ENCODE measurements around the gene MRPL14. TPM values are rescaled to one million over a fixed set of nuclear protein-coding genes. Genes with fewer than 3 reads are reported as not detected.

MRPL14 gene
- total RNA-seq, 1 experiment from 2014 or later, result 69.6 TPM

- TF ChIP-seq ZBTB33 (IDR thresholded peaks at IDR 0.05; ENCODE audit: extremely low read depth, insufficient replicate concordance, low read length), result no peak
- no peak for TF ChIP-seq SIN3A (IDR thresholded peaks at IDR 0.05; ENCODE audit: low read depth)
Measured at GRCh38 chr6:44071670-44072451, 55.4 kb downstream of the MRPL14 start (continued).

DNA sequence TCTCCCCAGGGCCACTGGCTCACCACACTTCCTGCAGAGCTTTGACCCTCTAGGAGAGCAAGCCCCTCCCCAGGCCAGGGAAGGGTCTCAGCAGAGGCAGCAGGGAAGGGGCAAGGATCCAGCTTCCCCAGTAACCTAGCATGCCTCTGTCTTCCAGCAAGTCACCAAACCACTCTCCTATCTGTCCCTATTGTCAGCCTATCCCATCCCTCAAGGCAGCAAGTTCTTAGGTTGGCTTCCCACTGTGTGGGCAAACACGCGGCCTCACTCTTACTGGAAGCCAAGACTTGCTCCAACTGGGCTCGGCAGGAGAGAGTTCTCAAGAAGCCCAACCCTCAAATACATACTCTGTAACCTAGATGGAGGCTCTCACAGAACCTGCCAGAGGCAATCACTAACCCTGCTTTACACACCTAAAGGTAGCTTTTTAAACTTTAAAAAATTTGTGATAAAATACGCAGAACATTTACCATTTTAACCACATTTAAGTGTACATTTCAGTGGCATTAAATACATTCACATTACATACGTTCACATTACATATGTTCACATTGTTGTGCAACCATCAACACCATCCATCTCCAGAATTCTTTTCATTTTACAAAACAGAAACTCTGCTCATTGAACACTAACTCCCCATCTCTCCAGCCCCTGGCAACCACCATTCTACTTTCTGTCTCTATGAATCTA lies 58.5 kb downstream of the MRPL14 start:
- H3K4me3 ChIP-seq (replicated peaks in 1 of 2; ENCODE audit: low read depth in 1 of 2, low read length in 2 of 2), result no peak overlapping the region
- no peaks in the 10 kb centered on the region for H3K36me3 ChIP-seq (ENCODE audit: control insufficient read depth in 1 of 2, insufficient read depth in 2 of 2, low read length in 2 of 2)
- no peaks in the 10 kb centered on the region for H3K79me2 ChIP-seq (ENCODE audit: insufficient read depth, low read length)
- H3K4me1 ChIP-seq (ENCODE audit: control insufficient read depth in 1 of 2, insufficient read depth in 2 of 2, low read length in 2 of 2), result peaks cover 10 to 35% of the 10 kb centered on the region in 2 experiments
- TF ChIP-seq CTCF (IDR thresholded peaks at IDR 0.05 in 2 of 3, conservative IDR thresholded peaks at IDR 0.05 in 1 of 3; ENCODE audit: borderline replicate concordance in 1 of 3, insufficient read depth in 1 of 3, low read depth in 2 of 3, low read length in 2 of 3) (no peak), EGR1 (IDR thresholded peaks at IDR 0.05; ENCODE audit: low read depth) (no peak), ZBTB33 (IDR thresholded peaks at IDR 0.05; ENCODE audit: extremely low read depth, insufficient replicate concordance, low read length) (no peak), ATF3 (IDR thresholded peaks at IDR 0.05) (no peak), RAD21 (IDR thresholded peaks at IDR 0.05; ENCODE audit: low read depth) (no peak), TCF7L2 (IDR thresholded peaks at IDR 0.05; ENCODE audit: borderline replicate concordance, extremely low read depth, insufficient read depth, insufficient read length) (no peak), POLR2AphosphoS5 (IDR thresholded peaks at IDR 0.05; ENCODE audit: low read depth, low read length) (no peak), EZH2phosphoT487 (IDR thresholded peaks at IDR 0.05; ENCODE audit: borderline replicate concordance) (no peak), JUND (IDR thresholded peaks at IDR 0.05) (no peak)
- H3K9me2 ChIP-seq (ENCODE audit: insufficient read depth), result no peaks in the 10 kb centered on the region
- H3K9me3 ChIP-seq (ENCODE audit: control insufficient read depth in 1 of 2, insufficient read depth in 1 of 2, low read depth in 1 of 2, low read length in 2 of 2), result no peaks in the 10 kb centered on the region
- ChIA-PET POLR2A (no interaction called here), RAD21 (ENCODE audit: low non-redundant PET in 1 of 2, low total read pairs in 2 of 2, uncharacterized antibody in 2 of 2, unreplicated experiment in 2 of 2) (no interaction called here), CTCF (no interaction called here)
- H2AFZ ChIP-seq (ENCODE audit: low read depth, low read length, poor library complexity, severe bottlenecking), result no peak overlapping the region
- DNase-seq (ENCODE audit: low read depth, low spot score) (no peak), ATAC-seq (no peak)
- no peak overlapping the region for H3K4me2 ChIP-seq (ENCODE audit: low read length)
- H3K27me3 ChIP-seq (ENCODE audit: insufficient read depth, low read length), result no peaks in the 10 kb centered on the region
- H4K20me1 ChIP-seq (ENCODE audit: insufficient read depth), result no peaks in the 10 kb centered on the region
- BruUV-seq (replicated peaks), result no TSS peak
- no peak overlapping the region for H3K27ac ChIP-seq (ENCODE audit: low read depth, low read length)
- H3K9ac ChIP-seq (ENCODE audit: low read length), result no peak overlapping the region
- intact Hi-C loops (cut with micrococcal nuclease), result no loop called here

All from HCT116 (cell line).